Esophagus muscularis mucosa (tissue), 4 donors: Measurements from ENCODE around the gene CELF3. TPM values are rescaled to one million over a fixed set of nuclear protein-coding genes. Genes with fewer than 3 reads are reported as not detected.

Source experiments
- DNase-seq: peaks from one replicate; pipeline ENCODE4 v3.0.0-alpha.2; 2017; ENCODE audit errors: extremely low spot score
- H3K27ac ChIP-seq, 4 donors: fragments of 200-600 bp; sonication (generic); replicated peaks in 1 of 4; 1 replicate in 3 of 4; 2 replicates in 1 of 4; pipeline ENCODE4 v1.5.1; 2016 to 2019; ENCODE audit warnings: mild to moderate bottlenecking in 1 of 4
- H3K27me3 ChIP-seq, 4 donors: fragments of 200-600 bp; sonication (generic); one replicate each; pipeline versions ENCODE4 v1.5.1 to v1.6.0; 2016 to 2019
- H3K36me3 ChIP-seq, 4 donors: fragments of 200-600 bp; sonication (generic); one replicate each; pipeline ENCODE4 v1.5.1; 2016 to 2019
- H3K4me1 ChIP-seq, 4 donors: fragments of 200-600 bp; sonication (generic); one replicate each; pipeline ENCODE4 v1.5.1; 2016 to 2019
- H3K4me3 ChIP-seq, 4 donors: fragments of 200-600 bp; sonication (generic); 1 replicate in 2 of 4; 2 replicates in 2 of 4; pipeline ENCODE4 v1.5.1; 2016 to 2019; ENCODE audit warnings: mild to moderate bottlenecking in 4 of 4, moderate library complexity in 1 of 4
- H3K9me3 ChIP-seq, 4 donors: fragments of 200-600 bp; sonication (generic); 1 replicate in 3 of 4; 2 replicates in 1 of 4; pipeline ENCODE4 v1.5.1; 2016 to 2019
- CTCF ChIP-seq, 3 experiments: fragments of 200-600 bp in 2 of 3; fragments of 450-650 bp in 1 of 3; sonication (generic) in 2 of 3; IDR thresholded peaks; one replicate each; pipeline ENCODE4 v1.5.1; 2017 to 2019; ENCODE audit warnings: antibody characterized with exemption in 3 of 3, mild to moderate bottlenecking in 2 of 3, moderate library complexity in 1 of 3
- EP300 ChIP-seq: sonication (generic); formaldehyde crosslinking; IDR thresholded peaks from one replicate; pipeline ENCODE4 v1.6.1; 2017; ENCODE audit warnings: antibody characterized with exemption
- POLR2A ChIP-seq: fragments of 450-650 bp; IDR thresholded peaks from one replicate; pipeline ENCODE4 v1.6.1; 2017; ENCODE audit warnings: antibody characterized with exemption, moderate library complexity, mild to moderate bottlenecking, low read depth
- POLR2AphosphoS5 ChIP-seq, 2 donors: sonication (generic); formaldehyde crosslinking; IDR thresholded peaks; one replicate each; pipeline ENCODE4 v1.6.1; 2017; ENCODE audit warnings: antibody characterized with exemption in 2 of 2
- WGBS: methylation state at CpG from one replicate; pipeline ENCODE4 v1.1.5; 2018; 5-methylcytosine and 5-hydroxymethylcytosine counted together
- intact Hi-C: fragments of 100-400 bp; cut with DNase I; formaldehyde crosslinking; loops from one replicate; pipeline ENCODE4 v1.15.1; 2023
- total RNA-seq, 4 donors: library from RNA; depleted of rRNA; stranded (reverse); fragments of >200 nt; gene quantifications; one replicate each; pipeline versions ENCODE4 v1.1.0 to v1.2.1, GENCODE V29; 2016

CELF3 gene
- total RNA-seq, 4 donors from 2014 or later: 0.23 to 1.0 (median 0.58) TPM

- DNase-seq: no peak
- peaks cover 33 to 62% (median 53%) of the 10 kb centered on the region in 4 donors for H3K36me3 ChIP-seq
- H3K27ac ChIP-seq: no peak overlapping the region
- no peak overlapping the region for H3K4me3 ChIP-seq
- TF ChIP-seq CTCF (IDR thresholded peaks at IDR 0.05) (no peak), POLR2A (no peak), POLR2AphosphoS5 (IDR thresholded peaks at IDR 0.05) (no peak), EP300 (no peak)
- no peaks in the 10 kb centered on the region for H3K27me3 ChIP-seq
- H3K4me1 ChIP-seq: peaks cover 8 to 17% (median 13%) of the 10 kb centered on the region in 4 donors
- no peaks in the 10 kb centered on the region for H3K9me3 ChIP-seq
- intact Hi-C loops: no loop called here
Measured at GRCh38 chr1:151759241-151759640, 42.6 kb upstream of the CELF3 start.

GRCh38 chr1:151756291-151756690 is 39.7 kb upstream of the CELF3 start:
- Histone ChIP-seq H3K4me3 (no peak overlapping the region), H3K4me1 (no peaks in the 10 kb centered on the region), H3K36me3 (peaks cover 29 to 54% (median 44%) of the 10 kb centered on the region in 4 donors), H3K27ac (no peak overlapping the region), H3K27me3 (peaks cover 0 to 3% (median 0%) of the 10 kb centered on the region in 4 donors), H3K9me3 (no peaks in the 10 kb centered on the region)
- TF ChIP-seq CTCF (IDR thresholded peaks at IDR 0.05) (no peak), POLR2AphosphoS5 (IDR thresholded peaks at IDR 0.05) (no peak), POLR2A (no peak), EP300 (no peak)
- intact Hi-C loops: no loop called here
- no peak for DNase-seq
- WGBS: 50% methylated on average over 1 of the region's 1 CpG

- H3K27ac ChIP-seq: no peak overlapping the region
- H3K4me1 ChIP-seq: no peaks in the 10 kb centered on the region
- WGBS: 91% methylated on average over 3 of the region's 4 CpGs
- no peak for DNase-seq
- no peak overlapping the region for H3K4me3 ChIP-seq
- H3K36me3 ChIP-seq: no peaks in the 10 kb centered on the region
- H3K27me3 ChIP-seq: no peaks in the 10 kb centered on the region
- intact Hi-C loops: no loop called here
- H3K9me3 ChIP-seq: no peaks in the 10 kb centered on the region
- TF ChIP-seq POLR2A (no peak), CTCF (IDR thresholded peaks at IDR 0.05) (no peak), POLR2AphosphoS5 (IDR thresholded peaks at IDR 0.05) (no peak), EP300 (no peak)
Measured at GRCh38 chr1:151741516-151741915, 24.9 kb upstream of the CELF3 start.

GRCh38 chr1:151739590-151740355 is 23.2 kb upstream of the CELF3 start:
- no peak for DNase-seq
- intact Hi-C loops: loop anchor here (5.0 kb wide), 1 partner anchor 297 kb away; no protein-coding TSS in a partner anchor
- no peak for TF ChIP-seq EP300
- no peak for TF ChIP-seq POLR2AphosphoS5 (IDR thresholded peaks at IDR 0.05)
- TF ChIP-seq CTCF (IDR thresholded peaks at IDR 0.05): no peak
- TF ChIP-seq POLR2A: no peak
- no peaks in the 10 kb centered on the region for H3K9me3 ChIP-seq
- no peaks in the 10 kb centered on the region for H3K27me3 ChIP-seq
- H3K4me1 ChIP-seq: peaks cover 0 to 7% (median 3%) of the 10 kb centered on the region in 4 donors
- H3K36me3 ChIP-seq: no peaks in the 10 kb centered on the region
- WGBS: 64% methylated on average over 3 of the region's 3 CpGs
- no peak overlapping the region for H3K4me3 ChIP-seq
- H3K27ac ChIP-seq: no peak overlapping the region
